NOMO-1 (cell line): ENCODE data around the gene RNF144B.
"Not testable (repeated sequence)": the region's sequence is repeated elsewhere in the genome, so short reads cannot be mapped to it uniquely, and the experiment has no call there.

ENCODE experiments used
- DNase-seq, 2 experiments: peaks; one replicate each; lab custom pipeline; 2025; ENCODE audit not compliant: unreplicated experiment in 2 of 2; lab: John Stamatoyannopoulos, UW

Gene RNF144B

DNA sequence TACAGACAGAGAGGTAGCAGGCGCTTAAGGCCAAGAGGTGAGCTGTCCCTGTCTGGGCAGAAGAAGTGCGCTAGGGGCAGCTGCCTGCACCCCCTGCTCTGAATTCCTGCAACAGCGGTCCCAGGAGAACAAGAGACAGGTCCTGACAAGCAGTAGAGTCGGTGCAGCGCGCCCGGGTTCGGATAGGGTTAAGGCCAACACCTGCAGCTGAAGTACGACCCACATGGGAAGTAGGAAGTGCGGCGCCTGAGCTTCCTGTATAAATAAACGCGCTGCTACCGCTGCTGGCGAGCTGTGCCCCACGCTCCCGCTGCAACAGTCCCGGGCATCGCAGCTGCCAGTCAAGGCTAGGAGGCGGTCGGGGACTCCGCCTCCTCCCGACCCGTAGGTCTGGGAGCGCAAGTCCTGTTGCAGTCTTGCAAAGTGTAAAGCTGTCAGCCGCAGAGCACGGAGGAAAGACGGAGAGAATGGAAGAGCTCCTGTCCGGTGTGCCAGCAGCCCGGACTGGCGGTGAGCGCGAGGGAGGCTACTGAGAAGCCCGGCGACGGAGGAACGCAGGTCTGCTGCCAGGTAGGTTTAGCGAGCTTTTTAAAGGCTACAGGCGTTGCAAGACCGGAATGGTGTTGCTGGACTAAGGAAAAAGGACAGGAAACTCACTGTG is at the start of gene RNF144B:
Gene RNF144B, plus strand, starts transcription at position 290 of the 661 bp plus-strand sequence. CDS start 12,185 bp downstream, outside the sequence.
- peak; percentile 81 to 86 for DNase-seq

DNA sequence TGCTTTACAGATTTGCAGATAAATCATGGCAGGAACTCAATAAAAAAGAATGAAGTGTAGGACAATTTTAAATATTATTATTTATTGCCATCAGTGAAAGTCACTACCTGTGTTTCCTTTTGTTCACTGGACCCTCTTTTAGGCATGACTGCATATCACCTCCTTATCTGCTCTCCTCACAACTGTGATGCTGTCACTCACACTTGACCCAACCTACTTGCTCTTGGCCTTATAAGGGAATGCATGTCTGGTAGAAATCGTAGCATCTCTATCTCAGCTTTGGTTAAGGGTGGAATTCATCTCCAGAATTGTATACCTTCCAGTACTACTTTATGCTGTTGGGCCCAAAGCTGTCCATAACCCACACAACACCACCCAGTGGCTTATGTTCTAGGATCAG is 47.6 kb upstream of the RNF144B start:
- DNase-seq, result no peak

DNA sequence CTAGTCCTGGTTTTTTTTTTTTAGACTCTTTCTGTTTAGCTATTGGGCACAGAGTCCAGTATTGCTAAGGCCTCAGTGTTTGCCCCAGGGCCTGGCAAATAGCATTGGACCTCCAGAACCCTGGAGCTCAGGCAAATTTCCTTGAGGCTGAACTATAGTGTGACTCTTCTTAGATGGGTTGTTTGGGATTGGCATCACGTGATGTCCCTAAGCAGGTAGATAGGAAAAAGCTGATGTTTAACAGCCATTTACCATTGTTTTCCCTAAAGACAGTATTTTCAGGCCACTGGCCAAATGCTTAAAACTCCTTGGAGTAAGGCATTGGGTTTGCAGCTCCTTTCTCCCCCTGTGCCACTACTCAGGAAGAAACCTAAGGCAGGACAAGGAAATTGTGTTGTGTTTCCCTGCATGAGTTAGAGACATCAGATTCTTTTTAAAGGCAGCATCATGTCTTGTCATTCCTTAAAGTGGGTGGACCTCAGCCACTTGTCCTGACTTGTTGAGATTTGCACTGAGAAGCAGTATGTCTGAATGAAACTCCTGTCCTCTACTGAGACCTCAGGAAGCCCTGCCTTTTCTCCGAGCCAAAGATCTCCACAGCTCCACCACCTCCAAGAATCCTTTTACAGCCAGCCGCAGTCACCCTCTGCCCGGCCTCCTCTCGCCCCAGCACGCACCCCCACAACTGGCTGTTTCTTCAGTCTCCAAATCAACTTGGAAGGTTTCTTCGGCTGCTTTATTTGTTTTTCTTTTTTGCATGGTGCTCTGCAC is 46.2 kb upstream of the RNF144B start:
- no peak for DNase-seq

DNA sequence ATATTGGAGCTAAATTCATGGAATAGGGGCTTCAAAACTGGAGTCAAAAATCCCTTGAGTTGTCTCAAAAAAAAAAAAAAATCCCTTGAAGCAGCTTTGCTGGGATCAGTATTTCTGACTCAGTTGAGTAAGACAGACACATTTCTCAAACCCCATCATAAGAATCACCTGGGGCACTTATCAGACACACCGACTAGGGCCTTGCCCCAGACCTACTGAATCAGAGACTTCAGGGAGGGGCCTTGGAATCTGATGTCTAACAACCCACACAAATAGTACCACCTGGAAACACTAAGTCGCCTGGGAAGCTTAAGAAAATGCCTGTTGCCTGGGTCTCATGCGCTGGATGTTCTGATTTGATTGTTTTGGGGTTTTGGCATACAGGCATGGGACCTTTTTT is 44.9 kb upstream of the RNF144B start:
- no peak for DNase-seq

DNA sequence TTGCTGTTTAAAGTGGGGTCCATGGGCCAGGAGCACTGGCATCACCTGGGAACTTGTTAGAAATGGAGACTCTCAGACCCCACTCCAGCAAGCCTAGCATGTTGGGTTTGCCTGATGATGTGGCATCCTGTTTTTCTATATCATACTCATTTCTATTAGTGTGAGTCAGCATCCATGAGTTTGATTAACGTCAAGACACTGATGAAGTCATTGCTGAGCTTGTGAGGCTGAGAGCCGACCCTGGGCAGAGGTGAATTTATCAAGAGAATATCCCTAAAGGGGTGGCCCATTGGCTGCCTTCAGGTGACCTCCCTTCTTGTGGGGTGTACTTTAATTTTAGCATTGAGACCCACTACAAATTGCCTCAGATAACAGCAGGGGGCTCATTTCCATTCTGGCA is 43.4 kb upstream of the RNF144B start:
- DNase-seq, result no peak

DNA sequence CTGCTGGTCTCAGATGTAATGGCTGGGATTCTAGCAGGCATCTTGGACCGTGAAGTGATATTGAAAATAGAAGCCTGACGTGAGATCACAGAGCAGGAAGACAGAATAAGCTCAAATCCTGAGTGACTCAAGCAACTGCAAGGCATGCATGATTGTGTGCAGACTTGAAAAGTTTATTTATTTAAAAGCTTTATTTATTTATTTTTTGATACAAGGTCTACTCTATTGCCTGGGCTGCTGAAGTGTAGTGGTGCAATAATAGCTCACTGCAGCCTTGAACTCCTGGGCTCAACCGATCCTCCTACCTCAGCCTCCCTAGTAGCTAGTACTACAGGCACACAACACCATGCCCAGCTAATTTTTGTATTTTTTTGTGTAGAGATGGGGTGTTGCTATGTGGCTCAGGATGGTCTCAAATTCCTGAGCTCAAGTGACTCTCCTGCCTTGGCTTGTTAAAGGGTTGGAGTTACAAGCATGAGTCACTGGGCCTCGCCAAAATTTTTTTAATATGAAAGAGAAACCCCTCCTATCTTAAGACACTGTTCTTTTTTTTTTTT is 40.1 kb upstream of the RNF144B start:
- no peak for DNase-seq

DNA sequence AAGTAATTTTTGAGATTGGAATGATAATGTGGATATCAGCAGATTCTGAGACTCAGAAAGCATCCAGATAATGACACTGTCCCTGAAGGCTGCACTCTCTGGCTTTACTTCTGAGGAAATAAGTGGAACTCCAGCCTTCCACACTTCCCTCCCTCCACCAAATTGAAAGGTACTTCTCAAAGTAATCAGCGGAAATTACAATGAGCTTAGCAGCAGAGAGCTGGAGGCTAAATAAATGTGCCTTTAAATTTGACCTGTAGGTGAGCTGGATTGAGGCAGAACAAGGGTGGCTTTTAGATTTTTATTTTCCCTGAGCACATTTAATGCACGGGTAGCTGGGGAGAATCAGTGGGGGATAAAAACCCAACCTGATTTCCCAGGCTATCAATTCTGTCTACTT is 39.3 kb upstream of the RNF144B start:
- DNase-seq, result no peak

DNA sequence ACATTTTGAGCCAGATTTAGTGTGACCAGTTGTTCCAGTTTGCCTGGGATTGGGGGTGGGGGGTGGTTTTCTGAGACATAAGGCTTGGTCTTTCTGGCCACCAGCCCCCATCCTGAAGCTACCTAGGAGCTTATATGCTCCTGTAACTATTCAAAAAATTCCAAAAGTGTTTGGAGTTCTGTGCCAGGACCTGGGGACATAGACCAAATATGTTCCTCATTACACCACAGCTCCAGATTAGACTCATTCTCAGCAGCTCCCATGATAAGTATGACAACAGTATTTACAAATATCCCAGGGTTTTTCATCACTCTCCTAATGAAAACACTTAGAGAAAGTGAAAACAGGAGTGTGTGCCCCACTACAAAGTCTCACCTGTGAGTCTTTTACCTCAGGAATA is 37.8 kb upstream of the RNF144B start:
- DNase-seq, result no peak

DNA sequence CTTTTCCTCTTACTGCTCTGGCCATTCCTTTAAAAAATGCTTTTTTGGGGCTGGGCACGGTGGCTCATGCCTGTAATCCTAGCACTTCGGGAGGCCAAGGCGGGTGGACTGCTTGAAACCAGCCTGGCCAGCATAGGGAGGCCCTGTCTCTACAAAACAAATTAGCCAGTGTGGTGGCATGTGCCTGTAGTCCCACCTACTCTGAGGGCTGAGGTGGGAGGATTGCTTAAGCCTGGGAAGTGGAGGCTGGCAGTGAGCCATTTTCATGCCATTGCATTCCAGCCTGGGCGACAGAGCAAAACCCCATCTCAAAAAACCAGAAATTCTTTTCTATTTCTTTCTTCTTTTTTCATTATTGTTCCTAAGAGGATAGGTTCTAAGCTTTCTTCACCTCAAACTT is 36.9 kb upstream of the RNF144B start:
- DNase-seq, result no peak

DNA sequence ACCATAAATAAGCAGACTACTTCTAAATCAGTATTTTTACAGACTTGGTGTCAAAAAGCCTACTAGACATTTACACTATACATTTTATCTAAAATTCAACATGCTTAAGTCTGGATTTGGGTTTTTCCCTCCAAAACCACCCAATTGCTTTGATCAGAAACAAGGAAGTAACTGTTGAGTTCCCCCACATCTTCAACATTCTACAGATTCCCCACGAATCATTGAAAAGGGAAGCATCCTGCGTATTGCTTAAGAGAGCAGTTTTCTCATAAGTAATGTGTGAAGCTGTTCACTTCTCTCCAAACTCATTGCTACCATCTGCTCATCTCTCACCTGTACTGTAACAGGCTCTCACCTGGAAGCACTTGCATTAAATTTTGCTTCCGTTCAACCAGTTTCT is 36.4 kb upstream of the RNF144B start:
- peak; percentile 24 to 79 for DNase-seq

DNA sequence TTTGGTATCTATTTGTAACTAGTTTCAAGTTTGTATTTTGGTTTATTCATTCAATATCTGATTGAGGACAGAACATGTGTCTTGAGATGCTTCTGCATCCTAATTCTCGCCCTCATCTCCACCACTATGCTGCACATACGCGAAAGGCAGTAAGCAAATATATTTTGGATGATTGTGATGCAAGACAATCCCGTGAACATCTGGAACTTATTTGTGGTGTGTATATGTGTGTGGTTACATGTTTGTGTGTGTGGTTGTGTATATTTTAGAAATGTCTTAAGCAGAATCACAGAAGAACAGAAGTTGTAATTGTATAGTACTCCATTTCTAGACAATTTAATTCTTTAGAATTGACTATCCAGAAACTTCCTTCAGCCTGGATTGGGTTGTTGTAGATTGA is 35.1 kb upstream of the RNF144B start:
- no peak for DNase-seq

DNA sequence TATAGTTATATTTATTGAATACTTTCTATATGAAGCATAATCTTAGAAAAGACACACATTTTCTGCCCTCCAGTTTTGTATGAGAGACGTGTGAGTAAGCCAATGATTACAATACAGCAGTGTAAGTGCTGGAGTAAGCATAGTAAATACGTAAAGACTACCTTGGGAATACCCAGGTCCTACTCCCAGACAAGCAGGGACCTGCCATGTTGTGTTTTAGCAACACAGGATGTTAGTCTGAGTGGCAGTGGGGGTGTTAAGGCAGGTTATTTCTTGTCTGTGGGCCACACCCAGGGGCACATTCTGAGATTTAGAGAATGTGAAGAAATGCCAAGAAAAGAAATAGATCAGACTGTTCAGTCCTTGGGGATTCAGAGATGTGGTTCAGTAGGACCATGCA is 34.3 kb upstream of the RNF144B start:
- DNase-seq, result no peak

DNA sequence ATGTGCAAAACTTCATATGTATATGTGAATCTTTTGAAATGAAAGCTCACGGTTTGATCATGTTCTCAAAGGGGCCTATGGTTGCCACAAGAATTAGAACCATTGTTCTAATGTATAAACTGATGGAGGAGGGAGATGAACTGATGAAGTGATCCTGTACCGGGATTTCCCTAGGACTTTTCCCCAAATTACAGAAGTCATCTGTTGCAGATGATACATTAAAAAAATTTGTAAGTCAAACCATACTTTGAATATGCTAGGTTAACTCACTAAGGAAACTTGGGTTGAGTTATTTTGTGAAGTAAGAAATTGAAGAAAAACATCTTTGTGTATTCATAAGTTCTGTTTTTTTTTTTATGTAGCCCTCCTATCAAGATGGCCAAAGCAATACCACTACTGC is 33.9 kb upstream of the RNF144B start:
- DNase-seq, result no peak

DNA sequence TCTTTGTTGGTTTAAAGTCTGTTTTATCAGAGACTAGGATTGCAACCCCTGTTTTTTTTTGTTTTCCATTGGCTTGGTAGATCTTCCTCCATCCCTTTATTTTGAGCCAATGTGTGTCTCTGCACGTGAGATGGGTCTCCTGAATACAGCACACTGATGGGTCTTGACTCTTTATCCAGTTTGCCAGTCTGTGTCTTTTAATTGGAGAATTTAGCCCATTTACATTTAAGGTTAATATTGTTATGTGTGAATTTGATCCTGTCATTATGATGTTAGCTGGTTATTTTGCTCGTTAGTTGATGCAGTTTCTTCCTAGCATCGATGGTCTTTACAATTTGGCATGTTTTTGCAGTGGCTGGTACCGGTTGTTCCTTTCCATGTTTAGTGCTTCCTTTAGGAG is 29.6 kb upstream of the RNF144B start:
- not testable (repeated sequence) for DNase-seq

DNA sequence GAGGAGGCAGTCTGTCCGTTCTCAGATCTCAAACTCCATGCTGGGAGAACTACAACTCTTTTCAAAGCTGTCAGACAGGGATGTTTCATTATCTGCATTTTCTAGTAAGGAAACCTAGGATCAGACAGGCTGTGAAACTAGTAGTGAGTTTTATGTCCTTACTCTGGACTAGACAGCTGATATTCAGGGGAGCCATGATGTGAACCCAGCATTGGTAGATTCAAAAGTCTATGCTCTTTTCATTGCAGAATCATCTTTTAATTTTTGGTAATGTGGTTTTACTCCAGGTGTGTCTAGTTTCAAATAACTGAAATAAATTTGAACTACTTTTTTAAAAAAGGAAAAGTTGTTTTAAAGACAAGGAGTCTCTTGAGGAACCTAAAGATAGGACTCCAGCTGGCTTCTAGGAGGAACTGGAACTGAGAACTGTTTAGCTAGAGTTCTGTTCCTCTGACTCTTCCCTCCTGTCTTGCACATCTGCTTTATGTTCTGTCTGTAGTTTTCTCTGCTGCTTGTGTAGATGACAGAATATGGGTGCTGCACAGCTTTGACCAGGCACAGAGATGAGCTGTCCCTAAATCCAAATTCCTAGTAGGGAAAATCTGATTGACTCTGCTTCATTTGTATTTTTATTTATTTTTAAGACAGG is 27.8 kb upstream of the RNF144B start:
- peak in 1 of 2 experiments; percentile 60 for DNase-seq

DNA sequence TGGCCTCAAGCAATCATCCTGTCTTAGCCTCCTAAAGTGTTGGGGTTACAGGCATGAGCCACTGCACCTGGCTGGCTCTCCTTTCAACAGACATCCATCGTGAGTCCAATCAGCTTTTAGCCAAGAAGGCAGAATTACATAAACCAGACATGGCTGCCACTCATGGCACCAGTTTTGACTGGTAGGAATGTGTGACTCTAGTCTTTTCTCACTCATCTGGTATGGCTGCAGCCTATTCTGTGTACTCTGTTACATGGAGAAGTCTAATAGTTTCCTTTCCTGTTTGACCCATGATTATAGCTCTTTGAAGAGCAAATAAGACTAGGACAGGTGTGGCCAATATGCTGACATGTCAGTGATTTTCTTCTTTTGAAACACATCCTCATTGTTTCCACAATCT is 27.0 kb upstream of the RNF144B start:
- DNase-seq, result peak in 1 of 2 experiments; percentile 7

DNA sequence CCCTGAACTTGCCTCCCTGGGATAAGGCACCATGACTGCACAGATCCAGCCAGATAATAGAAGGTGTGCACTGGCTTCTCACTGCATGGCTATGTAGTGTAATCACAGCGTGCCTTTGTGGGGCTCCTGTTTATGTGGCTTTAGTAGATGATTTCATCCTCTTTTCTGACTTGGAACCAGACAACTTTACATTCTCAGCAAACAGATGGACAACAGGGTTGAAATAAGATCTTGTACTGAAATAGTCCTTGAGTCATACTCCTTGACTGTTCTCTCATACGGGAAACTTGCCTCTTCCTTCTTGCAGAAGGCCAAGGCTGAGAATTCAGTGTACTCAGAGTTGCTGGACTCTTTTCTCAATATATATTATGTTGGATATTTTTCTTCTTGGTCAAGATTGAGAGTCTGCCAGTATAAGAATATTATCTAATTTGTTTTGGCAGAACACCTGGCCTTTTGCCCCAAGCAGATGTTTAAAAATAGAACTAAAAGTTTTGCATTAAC is 25.0 kb upstream of the RNF144B start:
- DNase-seq, result no peak

DNA sequence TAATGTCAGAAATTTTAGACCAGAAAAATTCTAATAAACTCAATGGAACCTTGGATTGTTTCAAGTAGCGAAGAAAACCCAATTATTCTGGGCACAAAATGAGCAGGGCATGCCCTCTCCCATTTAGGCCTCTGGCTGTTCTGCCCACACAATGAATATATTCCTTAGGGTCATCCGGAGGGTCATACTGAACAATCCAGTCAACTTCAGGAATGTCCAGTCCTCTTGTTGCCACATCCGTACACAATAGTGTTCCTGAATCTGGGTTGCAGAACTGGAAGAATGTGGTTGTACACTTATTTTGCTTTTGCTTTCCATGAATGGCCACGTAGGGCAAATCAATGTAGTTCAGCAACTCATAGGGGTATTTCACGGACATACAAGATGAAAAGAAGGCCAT is 23.4 kb upstream of the RNF144B start:
- no peak for DNase-seq

DNA sequence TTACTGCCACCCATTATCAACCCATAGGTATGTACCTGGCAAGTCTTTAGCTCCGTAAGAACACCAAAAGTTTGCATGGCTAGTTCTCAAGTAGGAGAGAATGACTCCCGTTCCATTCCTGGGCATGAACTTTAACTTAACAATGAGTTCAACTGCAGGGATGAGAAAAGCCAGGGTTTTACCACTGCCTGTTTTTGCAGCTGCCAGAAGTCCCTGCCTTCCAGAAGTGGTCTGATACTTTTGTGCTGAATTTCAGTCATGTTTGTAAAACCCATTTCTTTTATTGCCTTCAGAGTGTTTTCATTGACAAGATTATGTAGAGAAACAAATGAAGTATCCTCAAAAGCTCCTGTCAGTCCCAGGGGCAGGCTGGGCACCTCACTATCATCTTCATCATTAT is 22.6 kb upstream of the RNF144B start:
- DNase-seq, result not testable (repeated sequence)

DNA sequence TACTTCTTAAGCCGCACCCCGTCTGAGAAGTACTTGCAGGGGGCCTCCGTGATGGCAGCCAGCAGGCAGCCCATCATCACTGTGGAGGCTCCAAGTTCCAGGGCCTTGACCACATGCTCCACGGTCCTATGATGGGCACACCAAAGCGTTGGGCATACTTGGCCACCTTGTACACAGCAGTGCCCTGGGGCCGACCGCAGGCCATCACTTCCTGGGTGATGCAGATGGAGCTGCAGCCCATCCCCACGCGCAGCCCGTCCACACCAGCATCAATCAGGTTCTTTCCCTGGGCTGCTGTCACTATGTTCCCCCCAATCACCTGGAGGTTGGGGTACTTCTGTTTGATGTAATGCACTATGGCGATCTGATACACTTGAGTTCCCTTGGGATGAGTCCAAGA is 19.8 kb upstream of the RNF144B start:
- no peak for DNase-seq
